Gastroesophageal sphincter (tissue), 3 donors: Measurements from ENCODE around the gene REEP3.

Experiments
- EP300 ChIP-seq: sonication (generic); formaldehyde crosslinking; IDR thresholded peaks from one replicate; pipeline ENCODE4 v1.6.1; 2017; ENCODE audit warnings: antibody characterized with exemption, mild to moderate bottlenecking
- POLR2A ChIP-seq, 2 donors: fragments of 450-650 bp; IDR thresholded peaks; one replicate each; pipeline ENCODE4 v1.6.1; 2017; ENCODE audit warnings: antibody characterized with exemption in 2 of 2, mild to moderate bottlenecking in 2 of 2, moderate library complexity in 1 of 2
- POLR2AphosphoS5 ChIP-seq: sonication (generic); formaldehyde crosslinking; IDR thresholded peaks from one replicate; pipeline ENCODE4 v1.6.1; 2017; ENCODE audit warnings: antibody characterized with exemption
- TF ChIP-seq, protein P1 (sequence below), 4 experiments: fragments of 200-600 bp in 2 of 4; fragments of 450-650 bp in 2 of 4; sonication (generic) in 1 of 4; IDR thresholded peaks; one replicate each; pipeline ENCODE4 v1.5.1; 2017 to 2019; ENCODE audit warnings: antibody characterized with exemption in 4 of 4, mild to moderate bottlenecking in 2 of 4, moderate library complexity in 2 of 4

GRCh38 chr10:63644418-63645142, 123.4 kb downstream of the REEP3 start:
- TF ChIP-seq, protein P1, sequence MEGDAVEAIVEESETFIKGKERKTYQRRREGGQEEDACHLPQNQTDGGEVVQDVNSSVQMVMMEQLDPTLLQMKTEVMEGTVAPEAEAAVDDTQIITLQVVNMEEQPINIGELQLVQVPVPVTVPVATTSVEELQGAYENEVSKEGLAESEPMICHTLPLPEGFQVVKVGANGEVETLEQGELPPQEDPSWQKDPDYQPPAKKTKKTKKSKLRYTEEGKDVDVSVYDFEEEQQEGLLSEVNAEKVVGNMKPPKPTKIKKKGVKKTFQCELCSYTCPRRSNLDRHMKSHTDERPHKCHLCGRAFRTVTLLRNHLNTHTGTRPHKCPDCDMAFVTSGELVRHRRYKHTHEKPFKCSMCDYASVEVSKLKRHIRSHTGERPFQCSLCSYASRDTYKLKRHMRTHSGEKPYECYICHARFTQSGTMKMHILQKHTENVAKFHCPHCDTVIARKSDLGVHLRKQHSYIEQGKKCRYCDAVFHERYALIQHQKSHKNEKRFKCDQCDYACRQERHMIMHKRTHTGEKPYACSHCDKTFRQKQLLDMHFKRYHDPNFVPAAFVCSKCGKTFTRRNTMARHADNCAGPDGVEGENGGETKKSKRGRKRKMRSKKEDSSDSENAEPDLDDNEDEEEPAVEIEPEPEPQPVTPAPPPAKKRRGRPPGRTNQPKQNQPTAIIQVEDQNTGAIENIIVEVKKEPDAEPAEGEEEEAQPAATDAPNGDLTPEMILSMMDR (IDR thresholded peaks at IDR 0.05): no peak
- no peak for TF ChIP-seq POLR2AphosphoS5
- no peak for TF ChIP-seq POLR2A (IDR thresholded peaks at IDR 0.05)
- no peak for TF ChIP-seq EP300
